D721Med (cell line): ENCODE data around the gene TNFSF12.

Experiments used
- DNase-seq: peaks from one replicate; pipeline ENCODE4 v3.0.0; 2011; ENCODE audit warnings: low spot score; ENCODE audit not compliant: insufficient read length
- FAIRE-seq: peaks from 2 replicates; lab custom pipeline; 2011; peaks lifted over from hg19 to GRCh38; lab: Jason Lieb, UNC
- TF ChIP-seq, protein P1 (sequence below): IDR thresholded peaks from 2 replicates; pipeline ENCODE4 v1.5.1; 2012; ENCODE audit warnings: mild to moderate bottlenecking, control low read depth; ENCODE audit not compliant: insufficient read depth; ENCODE audit errors: missing control alignments

TNFSF12 gene

DNA sequence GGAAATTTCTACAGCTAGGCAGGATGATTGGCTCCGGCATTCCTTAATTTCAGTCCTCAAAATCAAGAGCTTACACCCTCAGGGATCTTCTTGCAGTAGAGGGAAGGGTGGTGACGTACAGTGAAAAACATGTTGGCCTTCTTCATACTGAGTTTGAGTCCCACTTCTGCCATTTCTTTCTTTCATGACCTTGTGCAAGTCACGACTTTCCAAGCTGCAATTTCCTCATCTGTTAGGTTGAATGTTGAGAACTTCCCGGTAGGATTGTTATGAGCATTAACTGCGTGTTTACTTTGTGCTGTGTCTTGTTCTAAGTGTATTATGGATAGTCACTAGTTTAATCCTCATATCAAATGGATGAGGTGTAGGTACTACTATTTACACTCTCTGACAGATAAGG, 20.7 kb downstream of the TNFSF12 start:
- DNase-seq (no peak), FAIRE-seq (no peak)
- TF ChIP-seq, protein P1, sequence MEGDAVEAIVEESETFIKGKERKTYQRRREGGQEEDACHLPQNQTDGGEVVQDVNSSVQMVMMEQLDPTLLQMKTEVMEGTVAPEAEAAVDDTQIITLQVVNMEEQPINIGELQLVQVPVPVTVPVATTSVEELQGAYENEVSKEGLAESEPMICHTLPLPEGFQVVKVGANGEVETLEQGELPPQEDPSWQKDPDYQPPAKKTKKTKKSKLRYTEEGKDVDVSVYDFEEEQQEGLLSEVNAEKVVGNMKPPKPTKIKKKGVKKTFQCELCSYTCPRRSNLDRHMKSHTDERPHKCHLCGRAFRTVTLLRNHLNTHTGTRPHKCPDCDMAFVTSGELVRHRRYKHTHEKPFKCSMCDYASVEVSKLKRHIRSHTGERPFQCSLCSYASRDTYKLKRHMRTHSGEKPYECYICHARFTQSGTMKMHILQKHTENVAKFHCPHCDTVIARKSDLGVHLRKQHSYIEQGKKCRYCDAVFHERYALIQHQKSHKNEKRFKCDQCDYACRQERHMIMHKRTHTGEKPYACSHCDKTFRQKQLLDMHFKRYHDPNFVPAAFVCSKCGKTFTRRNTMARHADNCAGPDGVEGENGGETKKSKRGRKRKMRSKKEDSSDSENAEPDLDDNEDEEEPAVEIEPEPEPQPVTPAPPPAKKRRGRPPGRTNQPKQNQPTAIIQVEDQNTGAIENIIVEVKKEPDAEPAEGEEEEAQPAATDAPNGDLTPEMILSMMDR, result no peak

DNA sequence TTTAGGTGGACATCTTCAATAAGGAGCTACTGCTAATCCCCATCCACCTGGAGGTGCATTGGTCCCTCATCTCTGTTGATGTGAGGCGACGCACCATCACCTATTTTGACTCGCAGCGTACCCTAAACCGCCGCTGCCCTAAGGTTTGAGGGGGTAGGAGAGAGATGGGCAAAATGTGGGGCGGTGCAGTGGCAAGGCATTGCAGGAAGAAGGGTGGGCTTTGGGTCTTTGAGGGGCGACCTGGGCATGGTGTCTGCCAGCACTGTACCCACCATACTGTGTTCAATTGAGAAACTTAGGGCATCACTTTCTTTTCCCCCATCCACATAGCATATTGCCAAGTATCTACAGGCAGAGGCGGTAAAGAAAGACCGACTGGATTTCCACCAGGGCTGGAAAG, 21.5 kb downstream of the TNFSF12 start:
- no peak for DNase-seq
- no peak for FAIRE-seq
- TF ChIP-seq, protein P1, result no peak

GRCh38 chr17:7572338-7572587, 23.4 kb downstream of the TNFSF12 start:
- TF ChIP-seq, protein P1, result no peak
- FAIRE-seq, result no peak
- DNase-seq, result peak; percentile 96

GRCh38 chr17:7572588-7573323, 23.9 kb downstream of the TNFSF12 start:
- no peak for FAIRE-seq
- TF ChIP-seq, protein P1, result no peak
- no peak for DNase-seq

DNA sequence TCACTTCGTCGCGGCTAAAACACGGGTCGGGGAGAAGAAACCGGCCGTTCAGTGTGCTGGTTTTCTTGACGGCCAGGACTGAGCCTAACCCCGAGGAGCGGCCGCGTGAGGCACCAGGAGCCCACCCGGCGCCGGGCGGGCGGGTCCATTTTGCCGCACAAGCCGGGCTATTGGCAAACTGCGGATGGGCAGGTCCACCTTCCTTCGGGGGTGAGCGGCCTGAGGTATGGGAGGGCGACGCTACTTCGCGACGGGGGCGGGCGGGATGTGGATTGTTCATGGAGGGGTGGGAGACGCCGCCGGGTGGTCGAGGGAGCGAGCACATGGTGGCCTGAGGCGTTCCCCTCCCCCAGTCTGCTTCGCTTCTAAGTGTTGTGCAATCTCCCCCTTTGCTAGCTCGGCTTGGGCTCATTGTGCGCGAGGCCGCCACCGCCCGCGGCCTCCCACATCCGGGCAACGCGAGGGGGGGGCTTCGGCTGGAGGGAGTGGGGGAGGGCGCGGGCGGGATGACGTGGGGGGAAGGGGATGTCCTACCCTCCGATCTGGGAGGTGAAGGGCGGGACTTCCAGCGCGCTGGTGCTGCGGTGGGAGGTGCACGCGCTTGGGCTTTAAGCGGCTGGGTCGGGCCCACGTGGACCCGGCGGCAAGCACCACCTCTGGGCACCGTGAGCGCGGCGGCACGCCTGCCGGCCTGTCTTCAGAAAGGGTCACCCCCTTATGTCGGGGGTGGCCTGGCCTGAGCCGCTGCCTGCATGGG, 24.6 kb downstream of the TNFSF12 start:
- TF ChIP-seq, protein P1, result no peak
- FAIRE-seq, result no peak
- peak; percentile 90 for DNase-seq

DNA sequence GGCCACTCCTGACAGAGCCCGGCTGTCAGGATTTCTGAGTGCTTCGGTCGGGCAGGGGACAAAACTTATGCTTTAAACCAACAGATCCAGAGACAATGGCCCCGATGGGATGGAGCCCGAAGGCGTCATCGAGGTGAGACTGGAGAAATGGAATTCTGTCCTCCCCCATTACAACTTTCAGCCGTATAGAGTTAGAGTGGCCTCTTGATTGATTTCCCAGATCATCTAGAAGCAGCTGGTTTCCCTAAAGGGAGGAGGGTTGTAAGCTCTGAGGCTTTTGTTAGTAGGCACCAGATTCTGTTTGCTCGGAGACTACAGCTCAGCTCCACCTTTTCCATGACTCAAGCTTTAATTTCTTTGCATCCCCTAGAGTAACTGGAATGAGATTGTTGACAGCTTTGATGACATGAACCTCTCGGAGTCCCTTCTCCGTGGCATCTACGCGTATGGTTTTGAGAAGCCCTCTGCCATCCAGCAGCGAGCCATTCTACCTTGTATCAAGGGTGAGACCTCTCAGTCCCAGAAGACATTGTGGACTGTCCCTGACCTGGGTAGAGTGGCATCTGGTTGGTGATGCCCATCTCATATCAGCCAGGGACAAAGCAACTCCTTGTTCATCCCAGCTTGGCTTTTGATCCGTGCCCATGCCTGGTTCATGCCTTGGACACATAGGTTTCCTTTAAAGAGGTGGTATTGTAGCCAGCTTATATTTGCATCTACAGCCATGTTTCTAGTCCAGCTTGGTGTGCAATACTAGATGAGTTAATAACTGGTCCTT, 25.5 kb downstream of the TNFSF12 start:
- FAIRE-seq (no peak), DNase-seq (no peak)
- TF ChIP-seq, protein P1, result no peak

DNA sequence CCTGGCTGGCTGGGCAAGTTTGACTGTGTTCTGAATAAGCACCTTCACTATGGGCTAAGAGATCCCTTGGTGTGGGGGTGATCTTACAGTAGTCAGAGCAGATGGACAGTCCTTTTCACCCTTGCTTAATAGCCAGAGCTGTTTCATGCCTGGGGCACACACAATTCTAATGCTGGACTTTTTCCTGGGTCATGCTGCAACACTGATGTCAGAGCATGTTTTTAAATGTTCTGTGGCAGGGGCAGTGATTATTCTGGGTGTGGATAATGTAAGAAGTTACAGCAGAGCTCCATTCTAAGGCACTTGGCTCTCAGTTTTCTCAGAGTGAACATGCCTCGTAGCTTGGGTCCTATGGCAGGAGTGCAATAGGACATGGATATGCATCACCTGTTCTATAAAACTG, 26.6 kb downstream of the TNFSF12 start:
- DNase-seq, result no peak
- no peak for FAIRE-seq
- TF ChIP-seq, protein P1, result no peak
